Activated T-cell treated with anti-CD3 and anti-CD28 coated beads for 4 hours (primary cell): Measurements from ENCODE around the gene MSMP.

Experiments
- DNase-seq: peaks from one replicate; pipeline ENCODE4 v3.0.0-alpha.2; 2020

Gene MSMP

GRCh38 chr9:35741740-35742139 is 12.3 kb downstream of the MSMP start:
- DNase-seq, result no peak

DNA sequence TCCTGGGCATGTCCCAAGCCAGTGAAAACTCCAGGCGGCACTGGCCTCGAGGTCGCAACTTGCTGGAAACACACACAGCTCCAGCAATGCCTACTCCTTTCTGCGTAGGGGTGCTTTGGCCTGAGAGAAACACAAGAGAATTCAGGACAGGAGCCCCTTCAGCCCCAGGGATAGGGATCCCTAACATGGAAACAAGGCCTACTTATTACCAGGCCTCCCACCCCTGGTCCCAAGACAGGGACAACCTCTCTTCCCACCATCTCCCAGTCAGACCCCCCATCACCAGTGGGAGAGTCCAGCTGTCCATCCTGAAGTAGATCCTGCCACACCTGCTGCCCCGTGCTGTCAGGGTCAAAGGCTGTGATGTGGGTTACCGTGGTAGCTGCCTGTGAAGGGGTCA is 13.8 kb downstream of the MSMP start:
- no peak for DNase-seq

- DNase-seq, result no peak
These were observed 15.2 kb downstream of the MSMP start for GRCh38 chr9:35738924-35739323.

DNA sequence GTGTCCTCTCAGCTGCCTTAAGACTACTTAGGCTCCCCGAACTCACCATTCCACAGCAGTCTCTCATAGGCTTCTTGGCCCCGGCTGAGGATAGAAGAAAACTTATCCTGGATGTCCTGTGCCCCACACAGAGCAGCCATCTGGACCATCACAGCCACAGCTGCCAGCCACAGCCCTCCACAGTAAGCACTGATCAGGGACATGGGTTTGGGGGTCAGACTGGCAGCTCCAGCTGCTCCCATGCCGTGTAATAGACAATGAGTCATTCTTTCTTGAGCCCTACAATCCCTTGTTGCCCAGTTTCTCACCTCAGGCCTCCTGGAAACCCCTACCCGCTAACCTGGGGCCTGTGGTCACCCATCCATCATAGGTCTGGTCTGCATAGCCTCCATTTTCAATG is 15.9 kb downstream of the MSMP start:
- DNase-seq, result no peak

DNA sequence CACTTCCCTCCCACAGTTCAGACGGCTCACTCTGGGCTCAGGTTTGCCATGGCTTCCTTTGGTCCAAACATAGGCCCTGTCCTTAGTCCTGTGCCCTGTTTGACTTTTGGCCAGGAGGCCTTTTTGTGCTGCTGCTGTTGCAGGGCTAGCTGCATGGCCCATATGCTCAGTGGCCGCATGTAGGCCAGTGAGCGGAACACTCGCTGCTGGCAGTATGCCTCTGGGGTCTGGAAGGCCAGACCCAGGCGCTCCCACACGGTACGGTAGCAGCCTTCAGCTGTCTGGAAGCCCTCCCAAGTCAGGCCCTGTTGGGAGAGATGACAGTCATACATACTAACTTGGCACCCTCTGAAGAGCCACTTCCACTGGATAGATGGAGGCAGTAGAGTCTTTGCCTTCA is 16.9 kb downstream of the MSMP start:
- DNase-seq, result no peak

- DNase-seq, result peak; percentile 56
These were observed 17.9 kb downstream of the MSMP start for GRCh38 chr9:35736201-35736633.

DNA sequence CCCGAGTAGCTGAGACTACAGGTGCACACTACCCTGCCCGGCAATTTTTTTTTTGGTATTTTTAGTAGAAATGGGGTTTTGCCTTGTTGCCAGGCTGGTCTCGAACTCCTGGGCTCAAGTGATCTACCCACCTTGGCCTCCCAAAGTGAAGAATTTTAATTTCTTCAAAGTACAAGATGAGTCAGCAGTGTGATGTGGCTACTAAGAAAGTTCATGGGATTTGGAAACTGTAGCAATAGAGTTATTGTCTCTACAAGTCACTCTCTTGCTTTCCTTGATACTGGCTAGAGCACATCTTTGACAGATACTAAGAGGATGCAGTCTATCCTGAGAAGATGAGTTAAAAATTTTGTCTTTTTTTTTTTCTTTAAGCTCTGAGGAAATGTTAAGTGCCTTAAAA is 20.0 kb downstream of the MSMP start:
- DNase-seq, result no peak

GRCh38 chr9:35732800-35733541 is 21.1 kb downstream of the MSMP start:
- DNase-seq, result no peak

GRCh38 chr9:35732185-35732799 is 21.8 kb downstream of the MSMP start, which contains the start of the genes CREB3 and TLN1:
TSS of gene CREB3 (plus strand) at chr9:35732666. CDS start at chr9:35732773, 107 bp downstream.
TSS of gene TLN1 (minus strand) at chr9:35732195. CDS start at chr9:35725694, 6,501 bp downstream.
- peak; percentile 90 for DNase-seq

- no peak for DNase-seq
These were observed 22.5 kb downstream of the MSMP start for GRCh38 chr9:35731415-35732184.

- DNase-seq, result no peak
These were observed 23.6 kb downstream of the MSMP start for GRCh38 chr9:35730486-35730854.

GRCh38 chr9:35729700-35730485 is 24.2 kb downstream of the MSMP start:
- no peak for DNase-seq

- DNase-seq, result no peak
These were observed 25.0 kb downstream of the MSMP start for GRCh38 chr9:35729101-35729500.

DNA sequence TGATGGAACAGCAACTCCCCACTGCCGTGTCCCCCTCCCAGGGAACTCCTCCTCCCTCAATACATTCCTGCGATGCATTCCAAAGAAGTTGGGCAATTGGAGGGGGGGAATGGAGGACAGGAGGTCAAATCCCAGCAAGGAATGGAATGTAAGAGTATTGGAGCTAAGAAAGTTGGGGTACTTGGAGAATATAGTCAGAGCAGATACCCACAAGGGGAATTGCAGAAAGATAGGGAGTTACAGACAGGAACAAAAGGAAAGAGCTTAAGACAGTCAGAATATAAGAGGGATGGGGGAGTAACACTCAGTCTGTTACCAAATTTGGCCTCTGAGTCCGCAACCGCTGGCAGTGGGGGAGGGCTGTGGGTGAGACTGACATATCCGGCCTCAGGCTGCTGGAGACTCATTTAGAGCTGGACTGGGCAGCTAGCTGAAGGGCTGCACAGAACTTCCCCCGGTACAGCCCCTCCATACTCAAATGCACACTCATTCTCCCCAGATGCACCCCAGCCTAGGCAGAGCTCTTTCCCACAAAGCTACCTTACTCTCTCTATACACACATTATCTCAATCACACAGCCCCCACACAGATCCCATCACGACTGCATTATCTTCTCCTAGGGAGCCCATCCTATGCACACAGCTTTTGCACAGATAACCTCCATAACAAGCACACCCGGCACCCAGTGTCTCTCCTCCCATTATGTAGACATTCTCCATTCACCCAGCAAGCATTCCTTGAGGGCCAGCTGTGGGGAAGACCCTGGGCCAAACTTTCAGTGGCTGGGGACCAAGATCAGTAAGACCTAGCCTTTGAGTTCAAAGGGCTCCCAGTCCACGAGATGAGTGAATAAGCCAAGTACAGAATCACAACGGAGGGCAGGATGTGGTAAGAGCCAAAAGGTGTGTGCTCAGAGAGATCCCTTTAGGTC is 25.8 kb downstream of the MSMP start:
- no peak for DNase-seq

GRCh38 chr9:35727676-35728040 is 26.4 kb downstream of the MSMP start:
- DNase-seq, result no peak

DNA sequence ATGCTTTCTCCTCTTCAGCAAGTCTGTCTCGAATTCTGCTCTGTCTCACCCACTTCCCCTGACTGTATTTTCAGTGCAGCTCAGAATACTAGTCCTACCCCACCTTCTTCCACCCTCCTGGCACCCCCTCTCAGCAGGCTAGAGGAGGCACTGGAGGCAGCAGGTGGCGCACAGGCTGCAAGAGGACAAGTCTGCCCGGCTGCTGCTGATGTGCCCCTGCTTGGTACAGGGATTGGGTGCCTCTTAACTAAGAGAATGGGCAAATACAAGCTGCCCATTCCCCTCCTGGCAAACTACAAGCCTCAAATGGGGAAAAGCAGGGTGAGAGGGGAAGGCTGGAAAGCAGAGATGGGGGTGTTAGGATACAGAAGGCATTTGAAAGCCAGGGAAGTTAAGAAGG is 27.1 kb downstream of the MSMP start:
- no peak for DNase-seq

GRCh38 chr9:35725362-35725761 is 28.7 kb downstream of the MSMP start:
- no peak for DNase-seq

DNA sequence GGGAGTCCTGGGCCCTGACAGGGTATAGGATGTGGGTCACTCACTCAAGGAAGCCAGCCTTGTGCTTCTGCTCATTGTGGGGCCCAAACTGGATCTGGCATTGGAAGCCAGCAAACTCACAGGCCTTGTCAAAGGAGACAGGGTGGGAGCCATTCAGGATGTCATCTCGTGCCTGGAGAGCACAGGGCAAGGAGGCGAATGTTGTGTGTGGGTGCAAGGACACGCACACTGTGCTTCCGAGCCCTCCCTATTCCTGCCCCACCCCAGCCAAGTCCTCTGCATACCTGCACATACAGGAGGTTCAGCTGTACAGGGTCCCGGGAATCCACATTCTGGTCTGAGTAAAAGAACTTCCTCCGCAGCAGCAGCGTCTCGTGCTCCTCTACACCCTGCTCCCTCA is 30.2 kb downstream of the MSMP start:
- DNase-seq, result no peak

DNA sequence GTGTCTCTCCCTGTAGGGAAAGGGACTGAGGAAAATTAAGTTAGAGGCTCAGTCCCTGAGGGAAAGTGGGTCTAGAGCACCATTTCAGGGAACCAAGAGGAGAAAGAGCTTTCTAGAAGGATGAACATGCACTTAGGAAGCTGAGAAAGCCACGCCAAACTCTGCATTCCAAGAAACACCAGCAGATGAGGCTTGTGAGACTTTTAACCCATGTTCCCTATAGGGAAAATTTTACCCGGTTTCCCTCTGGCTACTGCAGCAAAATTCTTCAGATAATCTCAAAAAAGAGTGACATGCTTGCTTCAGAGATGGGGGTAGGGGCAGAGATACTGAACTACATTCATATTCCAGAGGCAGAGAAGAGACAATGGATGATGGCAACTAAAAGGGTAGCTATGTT is 30.6 kb downstream of the MSMP start:
- no peak for DNase-seq

DNA sequence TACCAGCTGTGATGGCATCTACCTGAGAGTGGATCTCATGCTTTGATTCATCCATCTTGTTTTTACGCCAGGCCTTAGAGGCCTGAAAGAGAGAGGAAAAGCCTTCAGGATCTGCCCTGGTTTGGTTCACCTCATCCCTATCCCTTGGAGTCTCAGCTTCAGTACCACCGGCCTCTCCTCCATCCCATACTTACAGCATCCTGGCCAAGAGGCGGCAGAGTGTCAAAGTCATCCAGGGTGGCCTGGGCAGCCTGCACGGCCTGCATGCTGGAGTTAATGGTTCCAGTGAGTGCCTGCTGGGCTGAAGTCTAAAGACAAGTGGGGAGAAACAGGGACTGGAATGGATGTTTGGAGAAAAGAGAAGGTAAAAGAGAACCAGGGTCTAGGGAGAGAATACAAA is 34.5 kb downstream of the MSMP start:
- no peak for DNase-seq

GRCh38 chr9:35718721-35719511 is 35.2 kb downstream of the MSMP start:
- DNase-seq, result no peak
